HG02981 (cell line): ENCODE measurements around the gene SPPL2B.
"Not testable (repeated sequence)": the region's sequence is repeated elsewhere in the genome, so short reads cannot be mapped to it uniquely, and the experiment has no call there.

Experiments
- ATAC-seq: cut with Tn5 transposase; IDR thresholded peaks from one replicate; pipeline ENCODE4 v1.9.1; 2021; ENCODE audit warnings: mild to moderate bottlenecking, moderate library complexity; ENCODE audit not compliant: unreplicated experiment

The SPPL2B gene

GRCh38 chr19:2336528-2337328, 8.2 kb downstream of the SPPL2B start:
- ATAC-seq, result no peak

DNA sequence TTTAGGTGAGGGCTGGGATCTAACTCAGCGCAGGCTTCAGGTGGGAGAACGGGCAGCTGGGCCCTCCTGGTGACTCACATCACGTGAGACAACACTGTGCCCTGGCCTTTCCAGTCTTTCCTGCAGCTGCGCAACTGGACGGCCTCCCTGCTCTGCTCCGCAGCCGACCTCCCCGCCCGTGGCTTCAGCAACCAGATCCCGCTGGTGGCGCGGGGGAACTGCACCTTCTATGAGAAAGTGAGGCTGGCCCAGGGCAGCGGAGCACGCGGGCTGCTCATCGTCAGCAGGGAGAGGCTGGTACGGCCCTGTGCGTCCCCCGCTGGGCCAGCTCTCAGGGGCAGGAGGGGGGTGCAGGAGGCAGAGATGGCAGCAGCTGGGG, 8.8 kb downstream of the SPPL2B start:
- ATAC-seq, result no peak

GRCh38 chr19:2338055-2338615, 9.7 kb downstream of the SPPL2B start:
- ATAC-seq, result no peak

- no peak for ATAC-seq
Measured at GRCh38 chr19:2338751-2339643, 10.5 kb downstream of the SPPL2B start.

GRCh38 chr19:2339644-2340310, 11.3 kb downstream of the SPPL2B start:
- ATAC-seq, result no peak

DNA sequence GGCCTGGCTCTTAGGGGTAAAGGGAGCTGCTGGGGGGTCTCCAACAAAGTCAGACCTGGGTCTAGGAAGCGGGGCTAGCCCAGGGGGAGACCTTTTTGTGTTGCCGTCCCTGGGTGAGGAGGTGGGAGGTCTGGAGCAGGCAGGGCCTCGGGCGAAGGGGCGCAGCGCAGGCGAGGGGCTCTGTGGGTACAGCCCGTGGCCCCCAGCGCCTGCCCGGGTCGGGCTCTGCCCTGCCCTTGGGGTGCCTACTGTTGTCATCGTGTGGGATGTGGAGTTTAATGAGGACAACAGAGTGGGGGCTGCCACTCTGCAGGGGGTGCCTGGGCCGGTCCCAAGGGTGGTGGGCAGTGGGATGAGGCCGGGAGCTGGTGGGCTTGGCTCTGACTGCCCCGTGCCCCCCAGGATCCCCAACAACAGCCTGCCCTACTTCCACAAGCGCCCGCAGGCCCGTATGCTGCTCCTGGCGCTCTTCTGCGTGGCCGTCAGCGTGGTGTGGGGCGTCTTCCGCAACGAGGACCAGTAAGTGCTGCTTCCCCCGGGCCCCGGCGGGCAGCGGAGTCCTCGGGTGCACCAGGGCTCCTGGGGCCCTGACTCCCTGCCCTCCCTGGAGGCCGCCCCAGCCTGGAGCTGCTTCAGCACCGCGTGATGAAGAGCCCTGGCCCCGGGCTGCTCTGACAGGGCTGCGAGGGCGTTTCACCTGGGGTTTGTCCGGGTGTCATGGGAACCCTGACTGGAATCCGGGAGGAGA, 12.2 kb downstream of the SPPL2B start:
- ATAC-seq, result no peak

- no peak for ATAC-seq
Measured at GRCh38 chr19:2341244-2341751, 12.8 kb downstream of the SPPL2B start.

DNA sequence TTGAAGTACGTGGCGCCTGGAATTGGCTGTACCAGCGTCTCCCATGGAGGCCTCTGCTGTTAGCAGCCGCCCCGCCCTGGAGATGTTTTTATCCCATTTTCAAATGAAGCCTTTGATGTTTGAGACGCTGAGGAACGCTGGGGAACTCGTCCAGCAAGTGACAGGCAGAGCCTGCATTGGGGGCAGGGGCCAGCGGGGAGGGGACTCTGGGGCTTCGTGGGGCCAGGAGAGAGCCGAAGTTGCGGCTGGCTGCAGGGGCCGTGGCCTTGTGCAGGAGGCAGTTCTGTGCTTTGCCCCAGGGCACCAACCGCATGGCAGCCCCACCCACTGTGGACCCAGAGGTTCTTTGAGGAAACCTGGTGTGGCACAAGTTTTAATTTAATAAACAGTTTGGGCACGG, 13.5 kb downstream of the SPPL2B start:
- ATAC-seq, result no peak

DNA sequence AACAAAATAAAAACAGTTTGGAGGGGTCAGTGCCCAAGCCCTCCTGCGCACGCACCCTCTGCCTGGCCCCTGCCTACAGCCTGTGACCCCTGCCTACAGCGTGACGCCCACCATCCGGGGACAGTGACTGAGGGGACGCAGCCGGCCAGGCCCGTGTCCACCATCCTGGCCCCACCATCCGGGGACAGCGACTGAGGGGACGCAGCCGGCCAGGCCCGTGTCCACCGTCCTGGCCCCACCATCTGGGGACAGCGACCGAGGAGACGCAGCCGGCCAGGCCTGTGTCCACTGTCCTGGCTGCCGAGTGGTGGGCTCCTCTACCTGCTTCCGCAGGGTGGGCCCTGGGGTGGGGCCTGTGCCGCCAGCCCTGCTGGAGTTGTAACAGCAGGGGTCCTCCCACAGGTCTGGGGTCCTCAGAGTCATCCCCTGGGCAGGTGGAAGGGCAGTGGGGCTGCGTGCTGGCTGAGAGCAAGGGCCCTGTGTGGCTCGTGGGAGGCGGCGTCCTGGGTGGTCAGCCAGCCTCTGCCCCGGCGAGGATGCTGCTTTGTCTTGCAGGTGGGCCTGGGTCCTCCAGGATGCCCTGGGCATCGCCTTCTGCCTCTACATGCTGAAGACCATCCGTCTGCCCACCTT, 14.3 kb downstream of the SPPL2B start:
- no peak for ATAC-seq

GRCh38 chr19:2343289-2343982, 15.0 kb downstream of the SPPL2B start:
- ATAC-seq, result no peak

DNA sequence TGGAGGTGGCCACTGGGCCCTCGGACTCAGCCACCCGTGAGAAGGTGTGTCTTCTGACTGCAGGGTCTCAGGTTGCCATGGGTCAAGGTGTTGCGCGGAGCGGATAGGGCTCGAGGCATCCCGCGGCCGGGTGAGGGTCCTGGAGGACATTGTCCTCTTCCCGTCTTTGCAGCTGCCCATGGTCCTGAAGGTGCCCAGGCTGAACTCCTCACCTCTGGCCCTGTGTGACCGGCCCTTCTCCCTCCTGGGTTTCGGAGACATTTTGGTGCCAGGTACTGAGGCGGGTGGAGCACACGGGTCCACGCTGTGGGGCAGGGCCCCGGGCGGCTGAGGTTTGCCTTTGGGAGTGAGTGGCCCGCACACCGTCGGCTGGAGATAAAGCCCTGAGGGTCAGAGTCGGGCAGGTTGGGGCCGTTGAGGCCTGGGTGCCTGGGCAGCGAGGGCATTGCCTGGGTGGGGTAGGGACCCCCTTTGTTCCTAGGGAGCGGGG, 15.9 kb downstream of the SPPL2B start:
- ATAC-seq, result no peak

GRCh38 chr19:2345076-2345475, 16.6 kb downstream of the SPPL2B start:
- no peak for ATAC-seq

- no peak for ATAC-seq
Measured at GRCh38 chr19:2345794-2346663, 17.5 kb downstream of the SPPL2B start.

DNA sequence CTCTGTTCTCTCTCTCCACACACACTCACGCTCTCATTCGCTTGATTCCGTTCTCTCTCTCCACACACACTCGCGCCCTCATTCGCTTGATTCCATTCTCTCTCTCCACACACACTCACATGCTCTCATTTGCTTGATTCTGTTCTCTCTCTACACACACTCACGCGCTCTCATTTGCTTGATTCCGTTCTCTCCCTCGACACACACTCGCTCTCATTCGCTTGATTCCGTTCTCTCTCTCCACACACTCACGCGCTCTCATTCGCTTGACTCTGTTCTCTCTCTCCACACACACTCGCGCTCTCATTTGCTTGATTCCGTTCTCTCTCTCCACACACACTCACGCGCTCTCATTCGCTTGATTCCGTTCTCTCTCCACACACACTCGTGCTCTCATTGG, 21.3 kb downstream of the SPPL2B start:
- not testable (repeated sequence) for ATAC-seq

- ATAC-seq, result no peak
Measured at GRCh38 chr19:2350656-2351055, 22.2 kb downstream of the SPPL2B start.

GRCh38 chr19:2351591-2351990, 23.1 kb downstream of the SPPL2B start:
- no peak for ATAC-seq

DNA sequence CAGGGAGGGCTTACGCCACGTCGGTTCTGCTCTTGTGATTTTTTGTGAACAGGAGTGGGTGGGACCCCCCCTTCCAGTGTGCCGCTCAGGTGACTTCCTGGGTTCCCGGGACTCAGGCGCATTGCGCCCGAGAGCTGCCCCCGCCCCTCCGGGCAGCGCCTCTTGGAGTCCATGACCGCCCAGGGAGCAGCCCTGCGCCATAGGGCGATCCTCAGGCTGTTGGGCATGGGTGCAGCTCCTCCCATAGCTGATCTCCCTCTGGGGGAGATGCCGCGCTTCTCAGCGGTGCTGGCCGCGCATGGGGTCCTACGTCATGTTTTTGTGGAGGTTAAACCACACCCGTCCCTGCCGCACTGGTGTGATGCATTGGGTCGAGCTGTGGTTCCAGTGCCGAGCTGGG, 23.6 kb downstream of the SPPL2B start:
- ATAC-seq, result no peak
